Measurements from ENCODE around the gene BCL2L2. TPM values are rescaled to one million over a fixed set of nuclear protein-coding genes. Genes with fewer than 3 reads are reported as not detected.

Gene BCL2L2
- total and polyA plus RNA-seq, 10 of the 15 experiments (the other 5 are each of a cell fraction or from before 2014, with no cell fraction given) = 1.4 to 14.7 (median 7.1) TPM

DNA sequence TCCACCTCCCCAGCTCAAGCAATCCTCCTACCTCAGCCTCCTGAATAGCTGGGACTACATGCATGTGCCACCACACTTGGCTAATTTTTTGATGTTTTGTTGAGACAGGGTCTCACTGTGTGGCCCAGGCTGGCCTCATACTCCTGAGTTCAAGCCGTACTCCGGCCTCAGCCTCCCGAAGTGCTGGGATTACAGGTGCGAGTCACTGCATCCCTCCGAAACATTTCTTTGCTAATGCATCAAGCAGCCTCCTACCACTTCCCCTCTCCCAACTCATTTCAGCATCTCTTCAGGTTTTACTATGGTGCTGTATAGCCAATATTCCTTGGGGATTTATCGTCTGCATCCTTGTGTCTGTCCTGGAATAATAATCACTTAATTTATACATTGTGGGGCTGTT is 48.4 kb downstream of the BCL2L2 start:
- ChIA-PET CTCF (no interaction called here), RAD21 (ENCODE audit: unreplicated experiment) (no interaction called here), SMC1A (ENCODE audit: uncharacterized antibody, unreplicated experiment) (no interaction called here), POLR2A (no interaction called here)
- ATAC-seq (no peak), DNase-seq (ENCODE audit: low read depth, low spot score) (no peak), FAIRE-seq (no peak)
- peaks cover 7 to 11% of the 10 kb centered on the region in 2 experiments for H3K27me3 ChIP-seq (replicated peaks in 1 of 2; ENCODE audit: control insufficient read depth in 2 of 2, insufficient read depth in 2 of 2, low read length in 1 of 2)
- intact Hi-C loops (cut with micrococcal nuclease; ENCODE audit: unreplicated experiment) (no loop called here), in situ Hi-C loops (cut with MboI) (no loop called here)
- H3K36me3 ChIP-seq (ENCODE audit: control insufficient read depth in 2 of 2, insufficient read depth in 2 of 2, low read length in 1 of 2) = no peaks in the 10 kb centered on the region
- no peak overlapping the region for H3K4me2 ChIP-seq (ENCODE audit: control insufficient read depth, insufficient read depth)
- H3K9ac ChIP-seq (ENCODE audit: control insufficient read depth, insufficient read depth, low read length) = no peak overlapping the region
- H3K9me3 ChIP-seq (replicated peaks; ENCODE audit: control insufficient read depth, insufficient read depth, low read length) = no peaks in the 10 kb centered on the region
- no peak overlapping the region for H3K4me3 ChIP-seq
- no peaks in the 10 kb centered on the region for H3K79me2 ChIP-seq (ENCODE audit: control insufficient read depth, insufficient read depth, low read length)
- no peaks in the 10 kb centered on the region for H3K4me1 ChIP-seq (ENCODE audit: control insufficient read depth, insufficient read depth, low read length)
- no peak overlapping the region for H3K27ac ChIP-seq (ENCODE audit: control insufficient read depth, insufficient read depth)
- BruUV-seq (replicated peaks) = no TSS peak
- H2AFZ ChIP-seq (ENCODE audit: control insufficient read depth, low read depth, low read length) = no peak overlapping the region
- WGBS (ENCODE audit: insufficient coverage, insufficient replicate concordance, low lambda C conversion rate, missing lambda C conversion rate) = 59% methylated on average over 6 of the region's 6 CpGs
- no peaks in the 10 kb centered on the region for H4K20me1 ChIP-seq (ENCODE audit: control insufficient read depth, insufficient read depth)
- TF ChIP-seq RELA (IDR thresholded peaks at IDR 0.05; ENCODE audit: borderline replicate concordance, partially characterized antibody) (no peak), ESRRA (IDR thresholded peaks at IDR 0.05; ENCODE audit: low read length) (no peak), PML (IDR thresholded peaks at IDR 0.05; ENCODE audit: low read length) (no peak), ZNF622 (IDR thresholded peaks at IDR 0.05) (no peak), BHLHE40 (IDR thresholded peaks at IDR 0.05; ENCODE audit: borderline replicate concordance in 1 of 2, low read depth in 2 of 2, low read length in 1 of 2) (no peak), POLR2AphosphoS5 (IDR thresholded peaks at IDR 0.05; ENCODE audit: low read length) (no peak), SP1 (IDR thresholded peaks at IDR 0.05; ENCODE audit: low read depth, low read length) (no peak), SRF (IDR thresholded peaks at IDR 0.05; ENCODE audit: low read depth in 2 of 2, low read length in 2 of 2) (no peak)
- TF ChIP-seq, protein P1, sequence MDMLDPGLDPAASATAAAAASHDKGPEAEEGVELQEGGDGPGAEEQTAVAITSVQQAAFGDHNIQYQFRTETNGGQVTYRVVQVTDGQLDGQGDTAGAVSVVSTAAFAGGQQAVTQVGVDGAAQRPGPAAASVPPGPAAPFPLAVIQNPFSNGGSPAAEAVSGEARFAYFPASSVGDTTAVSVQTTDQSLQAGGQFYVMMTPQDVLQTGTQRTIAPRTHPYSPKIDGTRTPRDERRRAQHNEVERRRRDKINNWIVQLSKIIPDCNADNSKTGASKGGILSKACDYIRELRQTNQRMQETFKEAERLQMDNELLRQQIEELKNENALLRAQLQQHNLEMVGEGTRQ (IDR thresholded peaks at IDR 0.05; ENCODE audit: borderline replicate concordance, low read depth, low read length) = no peak

Data from GM12878 (cell line).